ENCODE results near the gene PCDHB7.
"Not testable (repeated sequence)": the region's sequence is repeated elsewhere in the genome, so short reads cannot be mapped to it uniquely, and the experiment has no call there.

PCDHB7 gene

GRCh38 chr5:141172381-141173204 lies at the start of gene PCDHB7:
PCDHB7 (plus strand) TSS chr5:141172644; CDS start chr5:141172836, 192 bp downstream.
- DNase-seq (ENCODE audit: low read depth): no peak

GRCh38 chr5:141123396-141124135 lies 48.9 kb upstream of the PCDHB7 start:
- DNase-seq (ENCODE audit: low read depth): not testable (repeated sequence)

GRCh38 chr5:141127305-141127704 lies 45.1 kb upstream of the PCDHB7 start:
- no peak for DNase-seq (ENCODE audit: low read depth)

GRCh38 chr5:141135030-141135717 lies 37.3 kb upstream of the PCDHB7 start, which contains the start of gene PCDHB5:
PCDHB5 (plus strand) TSS chr5:141135206; CDS start chr5:141135435, 229 bp downstream.
- DNase-seq (ENCODE audit: low read depth): no peak

- DNase-seq (ENCODE audit: low read depth): no peak
Measured at GRCh38 chr5:141135718-141136266, 36.7 kb upstream of the PCDHB7 start.

- DNase-seq (ENCODE audit: low read depth): not testable (repeated sequence)
Measured at GRCh38 chr5:141137346-141137745, 35.1 kb upstream of the PCDHB7 start.

- DNase-seq (ENCODE audit: low read depth): no peak
Measured at GRCh38 chr5:141149812-141150211, 22.6 kb upstream of the PCDHB7 start, which contains the start of gene PCDHB6. PCDHB6 (plus strand) TSS chr5:141150057; CDS start chr5:141150258, 201 bp downstream.

GRCh38 chr5:141150224-141150992 lies 22.0 kb upstream of the PCDHB7 start:
- no peak for DNase-seq (ENCODE audit: low read depth)

GRCh38 chr5:141150993-141151325 lies 21.5 kb upstream of the PCDHB7 start:
- no peak for DNase-seq (ENCODE audit: low read depth)

GRCh38 chr5:141151632-141152031 lies 20.8 kb upstream of the PCDHB7 start:
- not testable (repeated sequence) for DNase-seq (ENCODE audit: low read depth)

GRCh38 chr5:141152096-141152495 lies 20.3 kb upstream of the PCDHB7 start:
- DNase-seq (ENCODE audit: low read depth): not testable (repeated sequence)

- no peak for DNase-seq (ENCODE audit: low read depth)
Measured at GRCh38 chr5:141155540-141156374, 16.7 kb upstream of the PCDHB7 start.

- not testable (repeated sequence) for DNase-seq (ENCODE audit: low read depth)
Measured at GRCh38 chr5:141157356-141157755, 15.1 kb upstream of the PCDHB7 start.

- DNase-seq (ENCODE audit: low read depth): not testable (repeated sequence)
Measured at GRCh38 chr5:141157901-141158300, 14.5 kb upstream of the PCDHB7 start.

- DNase-seq (ENCODE audit: low read depth): not testable (repeated sequence)
Measured at GRCh38 chr5:141174291-141175104, 2.1 kb downstream of the PCDHB7 start.

GRCh38 chr5:141175933-141176332 lies 3.5 kb downstream of the PCDHB7 start:
- DNase-seq (ENCODE audit: low read depth): no peak

- not testable (repeated sequence) for DNase-seq (ENCODE audit: low read depth)
Measured at GRCh38 chr5:141177577-141178191, 5.2 kb downstream of the PCDHB7 start, which contains the start of gene PCDHB8. PCDHB8 (plus strand) TSS chr5:141177790; CDS start chr5:141178035, 245 bp downstream.

GRCh38 chr5:141179371-141179770 lies 6.9 kb downstream of the PCDHB7 start:
- not testable (repeated sequence) for DNase-seq (ENCODE audit: low read depth)

- not testable (repeated sequence) for DNase-seq (ENCODE audit: low read depth)
Measured at GRCh38 chr5:141179876-141180275, 7.4 kb downstream of the PCDHB7 start.

Measured in activated gamma-delta T cell treated with anti-CD3 and anti-CD28 coated beads, Interleukin-2, amount 50 U/mL, for 16 hours (primary cell).